Activated CD8-positive, alpha-beta T cell treated with anti-CD3 and anti-CD28 coated beads for 36 hours (primary cell): Measurements from ENCODE around the gene SEPTIN11. TPM values are rescaled to one million over a fixed set of nuclear protein-coding genes. Genes with fewer than 3 reads are reported as not detected.

Experiments used
- ATAC-seq: fragments of 200-7000 bp; cut with Tn5 transposase; one replicate; pipeline ENCODE4 v1.10.0; 2021; ENCODE audit warnings: mild to moderate bottlenecking, moderate library complexity
- CTCF ChIA-PET: fragments of 350-600 bp; sonication (Branson Sonifier 250); formaldehyde crosslinking; loops from one replicate; lab custom pipeline; 2021; ENCODE audit warnings: antibody characterized with exemption; lab: Charles Lee
- POLR2A ChIA-PET: fragments of 350-600 bp; sonication (Branson Sonifier 250); formaldehyde crosslinking; loops from one replicate; lab custom pipeline; 2021; ENCODE audit warnings: antibody characterized with exemption; lab: Charles Lee
- DNase-seq: peaks from one replicate; pipeline ENCODE4 v3.0.0-alpha.2; 2020
- H3K27ac Mint-ChIP-seq: one replicate; pipeline ENCODE4 v1.8.0; 2021; ENCODE audit warnings: mild to moderate bottlenecking, mixed read lengths
- H3K27me3 Mint-ChIP-seq: one replicate; pipeline ENCODE4 v1.8.0; 2021; ENCODE audit warnings: mixed read lengths
- H3K36me3 Mint-ChIP-seq: one replicate; pipeline ENCODE4 v1.8.0; 2021; ENCODE audit warnings: low read depth, mixed read lengths
- H3K4me1 Mint-ChIP-seq: one replicate; pipeline ENCODE4 v1.8.0; 2021; ENCODE audit warnings: low read depth, mixed read lengths
- H3K4me3 Mint-ChIP-seq: one replicate; pipeline ENCODE4 v1.8.0; 2021; ENCODE audit warnings: mild to moderate bottlenecking, moderate library complexity, mixed read lengths
- H3K9me3 Mint-ChIP-seq: one replicate; pipeline ENCODE4 v1.8.0; 2021; ENCODE audit warnings: mixed read lengths
- intact Hi-C: fragments of 100-400 bp; cut with micrococcal nuclease; formaldehyde crosslinking; loops from one replicate; pipeline ENCODE4 v1.10.0; 2022
- total RNA-seq, 2 experiments: library from RNA; stranded (reverse); gene quantifications; one replicate each; pipeline ENCODE4 v1.2.3, GENCODE V29; 2021
- TF ChIP-seq, protein P1 (sequence below): fragments of 200-600 bp; IDR thresholded peaks from one replicate; pipeline ENCODE4 v1.8.0; 2022; ENCODE audit warnings: antibody characterized with exemption, mild to moderate bottlenecking

Gene SEPTIN11
- total RNA-seq, 2 experiments from 2014 or later, result 38.6 to 43.3 TPM

GRCh38 chr4:76987153-76987591 lies 37.6 kb downstream of the SEPTIN11 start:
- Mint-ChIP-seq H3K27me3 (no peaks in the 10 kb centered on the region), H3K36me3 (peaks cover 9% of the 10 kb centered on the region), H3K4me1 (peaks cover 82% of the 10 kb centered on the region), H3K27ac (no peak overlapping the region), H3K9me3 (peaks cover 7% of the 10 kb centered on the region), H3K4me3 (no peak overlapping the region)
- ChIA-PET POLR2A (no interaction called here), CTCF (interaction anchor here (1.3 to 3.1 kb wide), 3 partner anchors 8 to 65 kb away, joined by 3 to 10 read pairs (median 7); no protein-coding TSS in a partner anchor)
- intact Hi-C loops, result no loop called here
- ATAC-seq, result no peak
- TF ChIP-seq, protein P1, sequence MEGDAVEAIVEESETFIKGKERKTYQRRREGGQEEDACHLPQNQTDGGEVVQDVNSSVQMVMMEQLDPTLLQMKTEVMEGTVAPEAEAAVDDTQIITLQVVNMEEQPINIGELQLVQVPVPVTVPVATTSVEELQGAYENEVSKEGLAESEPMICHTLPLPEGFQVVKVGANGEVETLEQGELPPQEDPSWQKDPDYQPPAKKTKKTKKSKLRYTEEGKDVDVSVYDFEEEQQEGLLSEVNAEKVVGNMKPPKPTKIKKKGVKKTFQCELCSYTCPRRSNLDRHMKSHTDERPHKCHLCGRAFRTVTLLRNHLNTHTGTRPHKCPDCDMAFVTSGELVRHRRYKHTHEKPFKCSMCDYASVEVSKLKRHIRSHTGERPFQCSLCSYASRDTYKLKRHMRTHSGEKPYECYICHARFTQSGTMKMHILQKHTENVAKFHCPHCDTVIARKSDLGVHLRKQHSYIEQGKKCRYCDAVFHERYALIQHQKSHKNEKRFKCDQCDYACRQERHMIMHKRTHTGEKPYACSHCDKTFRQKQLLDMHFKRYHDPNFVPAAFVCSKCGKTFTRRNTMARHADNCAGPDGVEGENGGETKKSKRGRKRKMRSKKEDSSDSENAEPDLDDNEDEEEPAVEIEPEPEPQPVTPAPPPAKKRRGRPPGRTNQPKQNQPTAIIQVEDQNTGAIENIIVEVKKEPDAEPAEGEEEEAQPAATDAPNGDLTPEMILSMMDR, result no peak
- no peak for DNase-seq

GRCh38 chr4:76987685-76988084 lies 38.1 kb downstream of the SEPTIN11 start:
- ATAC-seq (no peak), DNase-seq (no peak)
- peaks cover 7% of the 10 kb centered on the region for H3K9me3 Mint-ChIP-seq
- H3K27me3 Mint-ChIP-seq, result no peaks in the 10 kb centered on the region
- no peak overlapping the region for H3K27ac Mint-ChIP-seq
- TF ChIP-seq, protein P1, result no peak
- peaks cover 9% of the 10 kb centered on the region for H3K36me3 Mint-ChIP-seq
- intact Hi-C loops, result loop anchor here (2.0 kb wide), 1 partner anchor 39 kb away; the partner anchor contains the start of gene SEPTIN11
- CTCF ChIA-PET, result interaction anchor here (0.7 to 3.1 kb wide), 5 partner anchors 8 to 66 kb away, joined by 3 to 10 read pairs (median 3); no protein-coding TSS in a partner anchor
- H3K4me3 Mint-ChIP-seq, result no peak overlapping the region
- POLR2A ChIA-PET, result no interaction called here
- H3K4me1 Mint-ChIP-seq, result peaks cover 82% of the 10 kb centered on the region

- CTCF ChIA-PET, result interaction anchor here (1.1 kb wide), 2 partner anchors 17 to 56 kb away, joined by 3 to 5 read pairs; no protein-coding TSS in a partner anchor
- Mint-ChIP-seq H3K27ac (peak overlapping the region; percentile 63), H3K9me3 (peaks cover 7% of the 10 kb centered on the region), H3K36me3 (peaks cover 9% of the 10 kb centered on the region), H3K4me1 (peaks cover 84% of the 10 kb centered on the region), H3K27me3 (no peaks in the 10 kb centered on the region), H3K4me3 (peak overlapping the region; percentile 51)
- TF ChIP-seq, protein P1, result no peak
- POLR2A ChIA-PET, result interaction anchor here (1.0 to 1.2 kb wide), 4 partner anchors 39 to 56 kb away, joined by 3 to 5 read pairs (median 3); partner anchors contain the start of gene SEPTIN11
- ATAC-seq (peak; percentile 50), DNase-seq (peak; percentile 85)
- intact Hi-C loops, result loop anchor here (2.0 kb wide), 1 partner anchor 41 kb away; the partner anchor contains the start of gene SEPTIN11
These were observed 40.0 kb downstream of the SEPTIN11 start for GRCh38 chr4:76989391-76990061.

GRCh38 chr4:76990288-76991080 lies 40.9 kb downstream of the SEPTIN11 start:
- intact Hi-C loops, result no loop called here
- DNase-seq (no peak), ATAC-seq (no peak)
- H3K9me3 Mint-ChIP-seq, result peaks cover 7% of the 10 kb centered on the region
- H3K27me3 Mint-ChIP-seq, result no peaks in the 10 kb centered on the region
- ChIA-PET CTCF (interaction anchor here (1.1 to 1.7 kb wide), 2 partner anchors 13 to 55 kb away, joined by 5 read pairs; no protein-coding TSS in a partner anchor), POLR2A (interaction anchor here (1.0 to 1.4 kb wide), 4 partner anchors 38 to 55 kb away, joined by 3 to 5 read pairs (median 3); partner anchors contain the start of gene SEPTIN11)
- H3K4me1 Mint-ChIP-seq, result peaks cover 79% of the 10 kb centered on the region
- peak overlapping the region; percentile 63 for H3K27ac Mint-ChIP-seq
- peaks cover 9% of the 10 kb centered on the region for H3K36me3 Mint-ChIP-seq
- H3K4me3 Mint-ChIP-seq, result peak overlapping the region; percentile 51
- TF ChIP-seq, protein P1, result no peak
